Effector memory CD4-positive, alpha-beta T cell (primary cell): ENCODE data around the gene EP400.
"Not testable (repeated sequence)": the region's sequence is repeated elsewhere in the genome, so short reads cannot be mapped to it uniquely, and the experiment has no call there.

Experiments
- DNase-seq, 3 donors: peaks; one replicate each; pipeline ENCODE4 v3.0.0-alpha.2; 2020
- H3K27ac ChIP-seq: 2 replicates; pipeline ENCODE4 v1.7.0; 2013; ENCODE audit warnings: mild to moderate bottlenecking, low read length, moderate library complexity; ENCODE audit not compliant: insufficient read depth, poor library complexity, severe bottlenecking
- H3K27me3 ChIP-seq: replicated peaks from 2 replicates; pipeline ENCODE4 v1.7.0; 2013; ENCODE audit warnings: mild to moderate bottlenecking, low read length; ENCODE audit not compliant: insufficient read depth, control insufficient read depth, poor library complexity, severe bottlenecking
- H3K36me3 ChIP-seq: 2 replicates; pipeline ENCODE4 v1.7.0; 2013; ENCODE audit warnings: mild to moderate bottlenecking, low read length, moderate library complexity; ENCODE audit not compliant: control insufficient read depth, insufficient read depth
- H3K4me1 ChIP-seq: 2 replicates; pipeline ENCODE4 v1.7.0; 2013; ENCODE audit warnings: low read length, mild to moderate bottlenecking; ENCODE audit not compliant: control insufficient read depth, insufficient read depth, poor library complexity, severe bottlenecking
- H3K4me3 ChIP-seq: 2 replicates; pipeline ENCODE4 v1.7.0; 2013; ENCODE audit warnings: low read length, low read depth, mild to moderate bottlenecking; ENCODE audit not compliant: insufficient read depth, poor library complexity, severe bottlenecking
- H3K9me3 ChIP-seq: 2 replicates; pipeline ENCODE4 v1.7.0; 2013; ENCODE audit warnings: mild to moderate bottlenecking, low read length, moderate library complexity; ENCODE audit not compliant: control insufficient read depth

EP400 gene

DNA sequence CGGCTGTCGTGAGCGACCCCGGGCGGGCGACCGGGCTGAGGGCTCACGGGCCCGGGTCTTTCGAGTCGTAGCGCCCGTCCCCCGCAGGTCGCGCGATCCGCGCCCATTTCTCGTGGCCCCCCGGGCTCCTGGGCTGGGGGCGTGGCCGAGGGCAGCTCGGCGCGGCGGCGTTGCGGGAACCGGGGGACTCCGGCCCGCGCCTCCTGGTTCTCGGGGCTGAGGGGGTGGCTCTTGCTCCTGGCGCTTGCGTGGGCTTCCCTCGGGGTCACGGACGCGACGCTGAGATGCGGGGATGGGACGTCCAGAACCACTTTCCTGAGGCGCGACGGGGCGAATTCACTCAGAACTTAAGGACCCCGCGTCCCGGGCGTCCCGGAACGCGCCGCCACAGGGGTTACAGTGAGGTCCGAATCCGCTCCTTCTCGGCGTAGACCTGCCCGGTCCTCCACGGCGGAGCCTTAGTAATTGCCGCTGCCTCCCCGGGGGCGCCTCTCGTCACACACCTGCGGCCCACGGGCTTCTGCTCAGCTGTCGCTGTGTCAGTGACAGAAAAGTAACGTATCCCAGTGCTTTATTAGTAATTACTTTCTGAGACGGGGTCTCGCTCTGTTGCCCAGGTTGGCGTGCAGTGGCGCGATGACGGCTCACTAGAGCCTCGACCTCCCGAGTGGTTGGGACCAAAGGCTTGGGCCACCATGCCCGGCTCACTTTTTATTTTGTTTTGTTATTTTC is 606 bp downstream of the EP400 start:
- H3K36me3 ChIP-seq = no peaks in the 10 kb centered on the region
- peak overlapping the region; percentile 75 for H3K27ac ChIP-seq
- peak in 1 of 3 donors; percentile 33 for DNase-seq
- no peaks in the 10 kb centered on the region for H3K9me3 ChIP-seq
- H3K4me3 ChIP-seq = peak overlapping the region; percentile 78
- no peaks in the 10 kb centered on the region for H3K27me3 ChIP-seq
- peaks cover 7% of the 10 kb centered on the region for H3K4me1 ChIP-seq

DNA sequence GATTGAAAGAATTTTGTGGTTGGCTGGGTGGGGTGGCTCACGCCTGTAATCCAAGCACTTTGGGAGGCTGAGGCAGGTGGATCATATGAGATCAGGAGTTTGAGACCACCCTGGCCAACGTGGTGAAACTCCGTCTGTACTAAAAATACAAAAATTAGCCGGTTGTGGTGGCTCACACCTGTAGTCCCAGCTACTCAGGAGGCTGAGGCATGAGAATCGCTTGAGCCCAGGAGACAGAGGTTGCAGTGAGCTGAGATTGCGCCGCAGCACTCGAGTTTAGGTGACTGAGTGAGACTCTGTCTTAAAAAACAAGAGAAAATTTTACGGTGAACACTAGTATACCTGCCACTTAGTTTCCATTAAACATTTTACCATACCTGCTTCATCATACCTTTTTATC is 4.1 kb downstream of the EP400 start:
- not testable (repeated sequence) for H3K4me1 ChIP-seq, H3K36me3 ChIP-seq, H3K27me3 ChIP-seq, DNase-seq, H3K9me3 ChIP-seq, H3K27ac ChIP-seq, H3K4me3 ChIP-seq

DNA sequence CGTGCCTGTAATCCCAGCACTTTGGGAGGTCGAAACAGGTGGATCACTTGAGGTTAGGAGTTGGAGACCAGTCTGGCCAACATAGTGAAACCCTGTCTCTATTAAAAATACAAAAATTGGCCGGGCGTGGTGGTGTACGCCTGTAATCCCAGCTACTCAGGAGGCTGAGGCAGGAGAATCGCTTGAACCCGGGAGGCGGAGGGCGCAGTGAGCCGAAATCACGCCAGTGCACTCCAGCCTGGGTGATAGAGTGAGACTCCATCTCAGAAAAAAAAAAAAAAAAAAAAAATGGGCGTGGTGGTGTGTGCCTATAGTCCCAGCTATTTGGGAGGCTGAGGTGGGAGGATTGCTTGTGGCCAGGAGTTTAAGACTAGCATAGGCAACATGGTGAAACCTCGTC is 4.7 kb downstream of the EP400 start:
- H3K4me1 ChIP-seq, H3K9me3 ChIP-seq: not testable (repeated sequence)

DNA sequence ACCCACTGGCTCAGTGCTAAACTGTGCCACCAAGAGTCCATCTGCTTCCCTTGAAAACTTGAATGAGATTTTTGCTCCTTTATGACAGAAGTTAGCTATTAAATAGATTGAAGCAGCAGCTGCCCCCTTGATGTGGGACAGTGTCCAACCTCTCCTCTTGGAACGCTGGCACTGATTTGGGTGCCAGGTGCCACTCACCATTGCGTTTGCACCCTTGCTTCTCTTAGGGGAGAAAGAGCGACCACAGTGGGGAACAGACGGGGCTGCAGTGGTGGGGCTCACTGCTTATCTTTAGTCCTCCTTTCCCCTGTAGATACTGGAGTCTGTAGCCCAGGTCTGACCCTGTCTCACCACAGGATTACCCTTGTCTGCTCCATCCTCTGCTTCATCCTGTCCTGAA is 9.4 kb downstream of the EP400 start:
- Histone ChIP-seq H3K27ac (no peak overlapping the region), H3K36me3 (no peaks in the 10 kb centered on the region), H3K4me3 (no peak overlapping the region), H3K27me3 (no peaks in the 10 kb centered on the region), H3K4me1 (peaks cover 10% of the 10 kb centered on the region), H3K9me3 (no peaks in the 10 kb centered on the region)
- DNase-seq = no peak

More for the DNA sequence above, 4.7 kb downstream of the EP400 start:
- H3K4me3 ChIP-seq, H3K36me3 ChIP-seq, DNase-seq, H3K27me3 ChIP-seq, H3K27ac ChIP-seq: not testable (repeated sequence)

DNA sequence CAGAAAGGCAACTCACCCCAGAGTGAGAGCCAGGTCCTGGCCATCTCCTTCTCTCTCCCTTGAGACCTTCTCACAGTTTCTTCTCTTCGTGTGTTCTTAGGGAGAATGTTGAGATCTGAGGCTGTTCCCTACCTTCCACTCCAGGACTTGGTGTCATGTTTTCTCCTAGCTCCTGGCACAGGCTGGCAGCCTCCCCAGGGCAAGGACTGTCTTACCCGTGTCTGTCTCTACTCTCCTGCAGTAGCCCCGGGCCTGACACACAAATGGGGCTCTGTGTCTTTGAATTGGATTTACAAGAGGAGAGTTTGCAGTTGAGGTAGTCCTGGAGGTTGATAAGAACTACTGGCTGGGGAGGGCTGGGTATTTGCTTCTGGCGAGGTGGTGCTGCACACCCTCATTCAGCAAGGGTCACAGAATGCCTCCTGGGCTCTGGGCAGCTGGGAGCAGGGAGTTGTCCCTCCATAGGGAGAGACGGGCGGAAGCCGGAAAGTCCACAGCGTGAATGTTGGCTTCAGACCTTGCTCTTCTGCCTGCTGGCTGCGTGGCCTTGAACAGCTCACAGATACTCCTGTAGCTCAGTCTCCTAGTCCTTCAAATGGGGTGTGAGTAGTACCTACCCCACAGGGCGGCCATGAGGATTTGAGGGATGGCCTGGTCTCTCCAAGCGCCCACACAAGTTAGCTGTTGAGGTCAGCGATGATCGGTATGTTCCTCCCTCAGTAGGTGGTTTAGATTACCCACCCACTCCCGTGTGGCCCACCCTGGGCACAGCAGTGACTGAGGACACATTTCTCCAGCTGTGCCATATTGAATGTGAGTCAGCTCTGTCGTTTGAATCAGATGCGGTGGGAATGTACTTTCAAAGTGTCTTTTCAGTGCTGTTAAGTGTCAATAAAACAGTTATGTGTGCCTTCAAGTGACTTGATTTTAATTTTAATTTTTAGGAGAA is 10.2 kb downstream of the EP400 start:
- DNase-seq = no peak
- Histone ChIP-seq H3K36me3 (no peaks in the 10 kb centered on the region), H3K4me3 (no peak overlapping the region), H3K4me1 (peaks cover 10% of the 10 kb centered on the region), H3K27me3 (no peaks in the 10 kb centered on the region), H3K27ac (no peak overlapping the region), H3K9me3 (no peaks in the 10 kb centered on the region)

DNA sequence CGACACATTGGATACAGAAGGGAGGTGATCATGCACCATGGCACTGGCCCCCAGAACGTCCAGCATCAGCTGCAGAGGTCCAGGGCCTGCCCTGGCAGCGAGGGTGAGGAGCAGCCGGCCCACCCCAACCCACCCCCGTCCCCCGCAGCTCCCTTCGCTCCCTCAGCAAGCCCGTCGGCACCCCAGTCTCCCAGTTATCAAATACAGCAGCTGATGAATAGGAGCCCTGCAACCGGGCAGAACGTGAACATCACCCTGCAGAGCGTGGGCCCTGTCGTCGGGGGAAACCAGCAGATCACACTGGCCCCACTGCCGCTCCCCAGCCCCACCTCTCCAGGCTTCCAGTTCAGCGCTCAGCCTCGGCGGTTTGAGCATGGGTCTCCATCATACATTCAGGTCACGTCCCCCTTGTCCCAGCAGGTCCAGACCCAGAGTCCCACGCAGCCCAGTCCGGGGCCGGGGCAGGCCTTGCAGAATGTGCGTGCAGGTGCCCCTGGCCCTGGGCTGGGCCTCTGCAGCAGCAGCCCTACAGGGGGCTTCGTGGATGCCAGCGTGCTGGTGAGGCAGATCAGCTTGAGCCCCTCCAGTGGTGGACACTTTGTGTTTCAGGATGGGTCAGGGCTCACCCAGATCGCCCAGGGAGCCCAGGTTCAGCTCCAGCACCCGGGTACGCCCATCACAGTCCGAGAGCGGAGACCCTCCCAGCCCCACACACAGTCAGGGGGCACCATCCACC is 11.0 kb downstream of the EP400 start:
- not testable (repeated sequence) for H3K27ac ChIP-seq, H3K36me3 ChIP-seq, DNase-seq, H3K27me3 ChIP-seq, H3K9me3 ChIP-seq, H3K4me3 ChIP-seq
- H3K4me1 ChIP-seq = peaks cover 10% of the 10 kb centered on the region

DNA sequence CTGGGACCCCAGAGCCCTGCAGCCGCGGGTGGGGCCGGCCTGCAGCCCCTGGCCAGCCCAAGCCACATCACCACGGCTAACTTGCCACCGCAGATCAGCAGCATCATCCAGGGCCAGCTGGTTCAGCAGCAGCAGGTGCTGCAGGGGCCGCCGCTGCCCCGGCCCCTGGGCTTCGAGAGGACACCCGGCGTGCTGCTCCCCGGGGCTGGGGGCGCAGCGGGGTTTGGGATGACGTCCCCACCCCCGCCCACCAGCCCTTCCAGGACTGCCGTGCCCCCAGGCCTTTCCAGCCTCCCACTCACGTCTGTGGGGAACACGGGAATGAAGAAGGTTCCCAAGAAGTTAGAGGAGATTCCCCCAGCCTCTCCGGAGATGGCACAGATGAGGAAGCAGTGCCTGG is 11.6 kb downstream of the EP400 start:
- not testable (repeated sequence) for H3K36me3 ChIP-seq

DNA sequence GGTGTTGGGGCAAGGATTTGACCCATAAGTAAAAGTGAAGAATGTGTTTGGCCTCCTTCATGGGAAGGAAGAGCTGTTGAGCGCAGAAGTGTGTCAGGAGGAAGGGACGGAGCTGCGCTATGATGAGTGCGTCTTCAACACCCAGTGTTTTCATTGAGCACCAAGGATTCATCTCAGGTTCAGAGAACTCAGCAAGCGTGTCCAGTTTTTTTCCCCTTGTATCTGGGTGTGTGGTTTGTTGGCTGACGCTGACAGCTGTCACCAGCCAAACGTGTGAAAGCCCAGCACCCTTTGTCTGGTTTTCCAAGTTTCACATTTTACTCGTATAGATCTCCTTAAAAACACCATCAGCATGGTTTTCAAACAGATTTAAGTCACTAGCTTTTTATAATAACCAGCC is 12.3 kb downstream of the EP400 start:
- no peak for DNase-seq
- Histone ChIP-seq H3K36me3 (no peaks in the 10 kb centered on the region), H3K27ac (no peak overlapping the region), H3K9me3 (no peaks in the 10 kb centered on the region), H3K4me3 (no peak overlapping the region), H3K4me1 (peaks cover 7% of the 10 kb centered on the region), H3K27me3 (no peaks in the 10 kb centered on the region)

More for the DNA sequence above, 11.6 kb downstream of the EP400 start:
- H3K4me3 ChIP-seq, H3K27ac ChIP-seq, H3K9me3 ChIP-seq, H3K27me3 ChIP-seq, DNase-seq, H3K4me1 ChIP-seq: not testable (repeated sequence)

DNA sequence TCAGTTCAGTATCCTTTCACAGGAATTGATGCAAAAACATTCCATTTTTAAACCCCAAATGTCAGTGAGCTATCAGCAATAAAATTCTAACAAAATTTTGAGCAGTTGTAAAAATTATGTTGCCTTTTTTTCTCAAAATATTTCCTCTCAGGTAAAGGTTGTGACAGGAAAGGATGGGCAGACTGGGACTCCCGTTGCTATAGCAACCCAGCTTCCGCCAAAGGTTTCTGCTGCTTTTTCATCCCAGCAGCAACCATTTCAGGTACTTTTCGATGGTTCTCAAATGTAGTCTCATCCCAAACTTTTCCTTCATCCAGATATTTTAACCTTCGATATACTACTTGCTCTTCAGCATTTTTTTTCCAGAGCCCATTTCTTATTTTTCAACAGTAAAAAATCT is 13.6 kb downstream of the EP400 start:
- peaks cover 7% of the 10 kb centered on the region for H3K4me1 ChIP-seq
- H3K9me3 ChIP-seq = no peaks in the 10 kb centered on the region
- no peaks in the 10 kb centered on the region for H3K36me3 ChIP-seq
- no peak overlapping the region for H3K4me3 ChIP-seq
- DNase-seq = no peak
- H3K27me3 ChIP-seq = no peaks in the 10 kb centered on the region
- peak overlapping the region; percentile 20 for H3K27ac ChIP-seq
